Heart right ventricle (tissue), 16 donors: ENCODE data around the gene GRK1. TPM values are rescaled to one million over a fixed set of nuclear protein-coding genes. Genes with fewer than 3 reads are reported as not detected.

Experiments
- ATAC-seq, 8 donors: fragments of 200-7000 bp; cut with Tn5 transposase; one replicate each; pipeline ENCODE4 v1.9.1; 2020; ENCODE audit warnings: mild to moderate bottlenecking in 8 of 8, moderate library complexity in 8 of 8, moderate number of reproducible peaks in 1 of 8
- DNase-seq, 2 donors: peaks; one replicate each; pipeline ENCODE4 v3.0.0-alpha.2; 2020
- H3K27ac ChIP-seq, 10 donors: fragments of 200-600 bp; sonication (generic) in 2 of 10; one replicate each; pipeline versions ENCODE4 v1.5.0 to v1.8.0; 2020 to 2022; ENCODE audit warnings: mild to moderate bottlenecking in 3 of 10
- H3K27me3 ChIP-seq, 7 donors: fragments of 200-600 bp; one replicate each; pipeline ENCODE4 v1.8.0; 2021 to 2022; ENCODE audit warnings: mild to moderate bottlenecking in 2 of 7
- H3K36me3 ChIP-seq, 9 donors: fragments of 200-600 bp; sonication (generic) in 1 of 9; one replicate each; pipeline versions ENCODE4 v1.5.0 to v1.8.0; 2020 to 2022; ENCODE audit warnings: mild to moderate bottlenecking in 2 of 9
- H3K4me1 ChIP-seq, 9 donors: fragments of 200-600 bp; sonication (generic) in 1 of 9; one replicate each; pipeline versions ENCODE4 v1.5.0 to v1.8.0; 2020 to 2022; ENCODE audit warnings: mild to moderate bottlenecking in 4 of 9
- H3K4me3 ChIP-seq, 10 donors: fragments of 200-600 bp; sonication (generic) in 2 of 10; one replicate each; pipeline versions ENCODE4 v1.5.0 to v1.8.0; 2020 to 2022; ENCODE audit warnings: mild to moderate bottlenecking in 7 of 10, moderate library complexity in 2 of 10
- H3K9me3 ChIP-seq, 11 donors: fragments of 200-600 bp in 10 of 11; sonication (generic) in 2 of 11; one replicate each; pipeline versions ENCODE4 v1.5.0 to v1.8.0; 2013 to 2022; ENCODE audit warnings: mild to moderate bottlenecking in 2 of 11, control low read depth in 1 of 11, moderate library complexity in 1 of 11
- WGBS, 2 donors: extraction: QIAGEN DNeasy Blood & Tissue Kit; methylation state at CpG; one replicate each; pipeline ENCODE4 v1.1.7; 2013; ENCODE audit warnings: inconsistent platforms in 1 of 2; 5-methylcytosine and 5-hydroxymethylcytosine counted together
- intact Hi-C, 10 donors: fragments of 100-400 bp; cut with DNase I; formaldehyde crosslinking; loops; one replicate each; pipeline versions ENCODE4 v1.11.1 to v1.14.2; 2022
- polyA plus RNA-seq, 2 donors: library from polyadenylated mRNA; stranded (reverse); fragments of 200-250 nt; gene quantifications; one replicate each; pipeline ENCODE4 v1.2.3, GENCODE V29; 2013
- total RNA-seq, 10 donors: library from RNA; stranded (reverse); fragmentation: NEBNext Ultra II Directional in 3 of 10; extraction: Animal tissue kit (Norgen Biotek cat#: 25700) in 3 of 10; gene quantifications; one replicate each; pipeline versions ENCODE4 v1.2.1 to v1.2.4, GENCODE V29; 2021 to 2023
- TF ChIP-seq, protein P1 (sequence below), 9 donors: fragments of 200-600 bp; sonication (generic) in 2 of 9; IDR thresholded peaks; one replicate each; pipeline versions ENCODE4 v1.5.0 to v1.8.0; 2021 to 2022; ENCODE audit warnings: antibody characterized with exemption in 9 of 9, mild to moderate bottlenecking in 5 of 9, moderate library complexity in 1 of 9
- donor health status: Arrhythmogenic right ventricular cardiomyopathy.
- donor health status: ischemic (EF 13 %, LVEDD 7.1; RV severe dilation, severe dysfunction).
- donor health status: healthy with polysubstance abuse.
- donor health status: DM: no; HTN: yes; CAD: no.
- donor health status: DM: no; HTN: no; CAD: no.
- donor health status: ischemic (EF 25% LVEDD 6.9; RV normal size, moderate dysfunction).
- donor health status: ischemic (EF 25% LVEDD 5.7; RV mildly dilated, moderate dysfunction).
- donor health status: healthy.
- donor health status: DM: yes; HTN: yes; CAD: no.
- donor health status: Ischemic cardiomyopathy.
- donor health status: ischemic (EF 35%, LVEDD 5.7; RV mildly dilated, moderate dysfunction).
- donor health status: nonischemic (EF 11% LVEDD 7.7; RV severe dilation, severe dysfunction).
- donor health status: DM: yes; HTN: yes; CAD: no.
- donor health status: PGD.
- donor health status: ischemic (EF 29% LVEDD 5.4; RV normal size, mild dysfunction).
- donor health status: nonischemic (EF 23%, LVEDD 6.1; RV moderate dilation, normal function).

Gene GRK1
- total and polyA plus RNA-seq, 12 donors, result 0.01 to 0.79 (median 0.18) TPM; not detected in 4

DNA sequence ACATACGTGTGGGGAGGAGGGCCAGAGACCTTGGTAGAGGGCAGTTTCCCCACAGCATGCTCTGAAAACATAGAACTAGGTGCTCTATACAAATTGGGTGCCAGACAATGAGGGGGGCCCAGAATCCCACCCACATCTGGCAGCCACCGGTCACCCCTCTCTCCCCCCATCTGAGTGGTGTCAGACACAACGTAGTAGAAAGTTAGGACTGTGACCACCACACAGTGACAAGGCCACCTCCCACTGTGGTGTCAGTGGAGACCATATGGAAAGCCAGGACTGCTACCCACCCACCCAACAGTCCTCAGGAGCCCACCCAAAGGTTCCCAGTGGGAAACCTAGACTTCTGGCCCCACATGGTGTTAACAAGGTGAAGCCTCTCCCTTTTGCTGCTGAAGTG is 7.0 kb upstream of the GRK1 start:
- H3K9me3 ChIP-seq, result peaks cover 0 to 25% (median 5%) of the 10 kb centered on the region in 11 donors
- no peaks in the 10 kb centered on the region for H3K36me3 ChIP-seq
- peaks cover 0 to 4% (median 0%) of the 10 kb centered on the region in 7 donors for H3K27me3 ChIP-seq
- no peak overlapping the region for H3K4me3 ChIP-seq
- no peak overlapping the region for H3K27ac ChIP-seq
- WGBS, 2 donors, result 77 to 80% methylated on average over 3 of the region's 3 CpGs
- DNase-seq (no peak), ATAC-seq (no peak)
- TF ChIP-seq, protein P1, sequence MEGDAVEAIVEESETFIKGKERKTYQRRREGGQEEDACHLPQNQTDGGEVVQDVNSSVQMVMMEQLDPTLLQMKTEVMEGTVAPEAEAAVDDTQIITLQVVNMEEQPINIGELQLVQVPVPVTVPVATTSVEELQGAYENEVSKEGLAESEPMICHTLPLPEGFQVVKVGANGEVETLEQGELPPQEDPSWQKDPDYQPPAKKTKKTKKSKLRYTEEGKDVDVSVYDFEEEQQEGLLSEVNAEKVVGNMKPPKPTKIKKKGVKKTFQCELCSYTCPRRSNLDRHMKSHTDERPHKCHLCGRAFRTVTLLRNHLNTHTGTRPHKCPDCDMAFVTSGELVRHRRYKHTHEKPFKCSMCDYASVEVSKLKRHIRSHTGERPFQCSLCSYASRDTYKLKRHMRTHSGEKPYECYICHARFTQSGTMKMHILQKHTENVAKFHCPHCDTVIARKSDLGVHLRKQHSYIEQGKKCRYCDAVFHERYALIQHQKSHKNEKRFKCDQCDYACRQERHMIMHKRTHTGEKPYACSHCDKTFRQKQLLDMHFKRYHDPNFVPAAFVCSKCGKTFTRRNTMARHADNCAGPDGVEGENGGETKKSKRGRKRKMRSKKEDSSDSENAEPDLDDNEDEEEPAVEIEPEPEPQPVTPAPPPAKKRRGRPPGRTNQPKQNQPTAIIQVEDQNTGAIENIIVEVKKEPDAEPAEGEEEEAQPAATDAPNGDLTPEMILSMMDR (IDR thresholded peaks at IDR 0.05), result no peak
- no peaks in the 10 kb centered on the region for H3K4me1 ChIP-seq
- intact Hi-C loops, result no loop called here

DNA sequence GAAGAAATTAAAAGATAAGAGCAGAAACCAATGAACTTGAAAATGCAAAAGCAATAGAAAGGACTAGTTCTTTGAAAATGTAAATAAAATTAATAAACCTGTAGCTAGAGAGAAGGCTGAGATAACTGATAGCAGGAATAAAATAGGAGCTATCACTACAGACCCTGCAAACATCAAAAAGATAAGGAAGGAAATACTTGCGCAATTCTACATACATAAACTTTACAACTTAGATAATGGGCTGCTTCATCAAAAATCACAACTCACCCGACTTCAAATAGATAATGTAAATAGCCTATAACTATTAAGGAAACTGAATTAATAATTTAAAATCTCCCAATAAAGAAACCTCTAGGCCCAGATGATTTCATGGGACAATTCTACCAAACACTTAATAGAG is 5.5 kb upstream of the GRK1 start:
- H3K4me3 ChIP-seq, result no peak overlapping the region
- WGBS, 2 donors, result 82 to 89% methylated on average over 2 of the region's 2 CpGs
- intact Hi-C loops, result no loop called here
- no peaks in the 10 kb centered on the region for H3K27me3 ChIP-seq
- DNase-seq (no peak), ATAC-seq (no peak)
- H3K9me3 ChIP-seq, result peaks cover 0 to 25% (median 5%) of the 10 kb centered on the region in 11 donors
- H3K27ac ChIP-seq, result no peak overlapping the region
- TF ChIP-seq, protein P1 (IDR thresholded peaks at IDR 0.05), result no peak
- no peaks in the 10 kb centered on the region for H3K4me1 ChIP-seq
- no peaks in the 10 kb centered on the region for H3K36me3 ChIP-seq

DNA sequence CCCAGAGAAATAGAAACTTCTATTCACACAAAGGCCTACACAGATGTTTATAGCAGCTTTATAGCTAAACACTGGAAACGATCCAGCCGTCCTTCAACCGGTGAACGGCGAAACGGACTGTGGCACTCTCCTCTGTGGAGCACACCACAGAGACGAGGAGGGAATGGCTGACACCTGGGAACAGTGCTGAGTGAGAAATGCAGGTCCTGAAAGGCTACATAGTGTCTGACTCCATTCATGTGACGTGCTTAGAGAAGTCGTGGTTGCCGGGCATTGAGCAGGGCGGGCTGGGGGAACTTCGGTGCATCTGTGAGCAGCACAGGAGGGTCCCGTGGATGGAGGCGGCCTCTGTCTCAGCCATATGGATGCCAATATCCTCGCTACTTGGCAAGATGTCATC is 3.1 kb upstream of the GRK1 start:
- no peaks in the 10 kb centered on the region for H3K27me3 ChIP-seq
- no peaks in the 10 kb centered on the region for H3K4me1 ChIP-seq
- ATAC-seq (no peak), DNase-seq (no peak)
- intact Hi-C loops, result no loop called here
- peaks cover 0 to 25% (median 5%) of the 10 kb centered on the region in 11 donors for H3K9me3 ChIP-seq
- no peaks in the 10 kb centered on the region for H3K36me3 ChIP-seq
- 78 to 80% methylated on average over 15 of the region's 15 CpGs for WGBS, 2 donors
- no peak overlapping the region for H3K27ac ChIP-seq
- no peak overlapping the region for H3K4me3 ChIP-seq
- TF ChIP-seq, protein P1 (IDR thresholded peaks at IDR 0.05), result no peak

DNA sequence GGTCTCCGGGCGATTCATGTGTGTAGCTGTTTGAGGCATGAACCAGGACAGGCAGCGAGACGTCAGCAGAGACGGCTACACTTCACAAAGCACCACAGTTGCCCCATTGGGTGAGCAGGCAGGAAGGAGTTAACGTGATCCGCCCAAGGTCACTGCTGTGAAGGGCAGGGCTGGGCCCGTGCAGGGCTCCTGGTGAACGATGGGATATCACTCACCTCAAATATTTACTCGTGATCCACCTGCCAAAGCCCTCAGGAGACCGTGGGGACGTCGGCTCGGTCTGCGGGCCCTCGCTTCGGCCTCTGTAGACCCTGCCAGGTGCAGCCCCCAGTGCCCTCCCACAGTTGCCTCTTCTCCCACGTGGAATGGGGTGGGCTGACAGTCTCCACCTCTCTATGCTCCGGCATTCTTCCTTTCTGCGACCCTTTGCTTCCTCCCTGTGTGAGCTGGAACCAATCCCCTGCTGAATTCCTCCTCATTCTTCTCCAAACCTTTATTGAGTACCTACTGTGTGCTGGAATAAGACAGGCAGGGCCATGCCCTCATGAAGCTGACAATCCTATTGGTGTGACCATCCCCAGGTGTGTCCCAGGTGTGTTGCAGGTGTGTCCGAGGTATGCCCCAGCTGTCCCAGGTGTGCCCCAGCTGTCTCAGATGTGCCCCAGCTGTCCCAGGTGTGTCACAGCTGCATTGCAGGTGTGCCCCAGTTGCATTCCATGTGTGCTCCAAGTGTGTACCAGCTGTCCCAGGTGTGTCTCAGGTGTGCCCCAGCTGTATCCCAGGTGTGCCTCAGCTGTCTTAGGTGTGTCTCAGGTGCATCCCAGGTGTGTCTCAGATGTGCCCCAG is 2.0 kb upstream of the GRK1 start:
- H3K4me1 ChIP-seq, result no peaks in the 10 kb centered on the region

More for the DNA sequence above, 2.0 kb upstream of the GRK1 start:
- no peaks in the 10 kb centered on the region for H3K36me3 ChIP-seq
- peaks cover 0 to 25% (median 5%) of the 10 kb centered on the region in 11 donors for H3K9me3 ChIP-seq
- intact Hi-C loops, result no loop called here
- H3K4me3 ChIP-seq, result no peak overlapping the region
- H3K27me3 ChIP-seq, result no peaks in the 10 kb centered on the region
- no peak for ATAC-seq
- WGBS, 2 donors, result 61 to 62% methylated on average over 21 of the region's 21 CpGs
- no peak for DNase-seq
- H3K27ac ChIP-seq, result no peak overlapping the region
- TF ChIP-seq, protein P1 (IDR thresholded peaks at IDR 0.05), result no peak
